ENCODE results near the gene PBX4.

The PBX4 gene

GRCh38 chr19:19649155-19649554 is 30.7 kb upstream of the PBX4 start:
- DNase-seq: no peak

GRCh38 chr19:19647037-19647835 is 28.7 kb upstream of the PBX4 start:
- DNase-seq: no peak

GRCh38 chr19:19645233-19645870 is 26.9 kb upstream of the PBX4 start:
- no peak for DNase-seq

GRCh38 chr19:19644054-19644388 is 25.5 kb upstream of the PBX4 start:
- DNase-seq: no peak

- peak; percentile 85 for DNase-seq
These were observed 24.9 kb upstream of the PBX4 start, which contains the start of gene GMIP for GRCh38 chr19:19643158-19644053. GMIP (minus strand) TSS chr19:19643657; CDS start chr19:19643529, 128 bp downstream.

- DNase-seq: peak; percentile 60
These were observed 24.1 kb upstream of the PBX4 start for GRCh38 chr19:19642506-19643157.

GRCh38 chr19:19637523-19638251 is 19.2 kb upstream of the PBX4 start:
- DNase-seq: no peak

GRCh38 chr19:19637186-19637522 is 18.7 kb upstream of the PBX4 start:
- DNase-seq: no peak

- DNase-seq: no peak
These were observed 18.2 kb upstream of the PBX4 start for GRCh38 chr19:19636573-19637185.

GRCh38 chr19:19635313-19635702 is 16.8 kb upstream of the PBX4 start:
- no peak for DNase-seq

GRCh38 chr19:19634516-19635312 is 16.2 kb upstream of the PBX4 start:
- DNase-seq: no peak

GRCh38 chr19:19633711-19634515 is 15.4 kb upstream of the PBX4 start:
- no peak for DNase-seq

- DNase-seq: no peak
These were observed 14.2 kb upstream of the PBX4 start for GRCh38 chr19:19632661-19633060.

GRCh38 chr19:19631346-19631745 is 12.9 kb upstream of the PBX4 start:
- no peak for DNase-seq

GRCh38 chr19:19630426-19630825 is 11.9 kb upstream of the PBX4 start:
- no peak for DNase-seq

GRCh38 chr19:19630062-19630414 is 11.6 kb upstream of the PBX4 start:
- no peak for DNase-seq

- DNase-seq: peak; percentile 53
These were observed 10.1 kb upstream of the PBX4 start for GRCh38 chr19:19628501-19629134.

- peak; percentile 72 for DNase-seq
These were observed 9.4 kb upstream of the PBX4 start, which contains the start of gene LPAR2 for GRCh38 chr19:19627621-19628500. LPAR2 (minus strand) TSS chr19:19628220; CDS start chr19:19627275, 945 bp downstream.

All from activated naive CD4-positive, alpha-beta T cell treated with Interleukin-2 at 50 U/mL for 16 hours (primary cell).